Spleen (tissue), 7 donors: ENCODE measurements around the gene ASAP2.

Experiments used
- POLR2A ChIP-seq, 3 donors: fragments of 450-650 bp; IDR thresholded peaks; one replicate each; pipeline ENCODE4 v1.5.1; 2017; ENCODE audit warnings: antibody characterized with exemption in 3 of 3, mild to moderate bottlenecking in 1 of 3
- POLR2AphosphoS5 ChIP-seq, 3 donors: sonication (generic); formaldehyde crosslinking; IDR thresholded peaks; one replicate each; pipeline ENCODE4 v1.5.1; 2017; ENCODE audit warnings: antibody characterized with exemption in 3 of 3
- TF ChIP-seq, protein P1 (sequence below), 11 experiments: fragments of 200-600 bp in 7 of 11; fragments of 450-650 bp in 4 of 11; sonication (generic) in 4 of 11; IDR thresholded peaks in 8 of 11; conservative IDR thresholded peaks in 3 of 11; 1 replicate in 7 of 11; 2 replicates in 4 of 11; pipeline versions ENCODE4 v1.4.0 to v1.8.0; 2016 to 2021; ENCODE audit warnings: antibody characterized with exemption in 11 of 11, inconsistent platforms in 4 of 11, mild to moderate bottlenecking in 1 of 11
- donor health status: DM: no; HTN: no; CAD: no; lungs with moderate emphysema.
- donor health status: DM: no; HTN: no; CAD: no.
- donor health status: DM: no; HTN: no; CAD: no.

GRCh38 chr2:9213477-9214051 lies 7.0 kb downstream of the ASAP2 start:
- TF ChIP-seq, protein P1, sequence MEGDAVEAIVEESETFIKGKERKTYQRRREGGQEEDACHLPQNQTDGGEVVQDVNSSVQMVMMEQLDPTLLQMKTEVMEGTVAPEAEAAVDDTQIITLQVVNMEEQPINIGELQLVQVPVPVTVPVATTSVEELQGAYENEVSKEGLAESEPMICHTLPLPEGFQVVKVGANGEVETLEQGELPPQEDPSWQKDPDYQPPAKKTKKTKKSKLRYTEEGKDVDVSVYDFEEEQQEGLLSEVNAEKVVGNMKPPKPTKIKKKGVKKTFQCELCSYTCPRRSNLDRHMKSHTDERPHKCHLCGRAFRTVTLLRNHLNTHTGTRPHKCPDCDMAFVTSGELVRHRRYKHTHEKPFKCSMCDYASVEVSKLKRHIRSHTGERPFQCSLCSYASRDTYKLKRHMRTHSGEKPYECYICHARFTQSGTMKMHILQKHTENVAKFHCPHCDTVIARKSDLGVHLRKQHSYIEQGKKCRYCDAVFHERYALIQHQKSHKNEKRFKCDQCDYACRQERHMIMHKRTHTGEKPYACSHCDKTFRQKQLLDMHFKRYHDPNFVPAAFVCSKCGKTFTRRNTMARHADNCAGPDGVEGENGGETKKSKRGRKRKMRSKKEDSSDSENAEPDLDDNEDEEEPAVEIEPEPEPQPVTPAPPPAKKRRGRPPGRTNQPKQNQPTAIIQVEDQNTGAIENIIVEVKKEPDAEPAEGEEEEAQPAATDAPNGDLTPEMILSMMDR (IDR thresholded peaks at IDR 0.05 in 8 of 11, conservative IDR thresholded peaks at IDR 0.05 in 3 of 11): no peak
- TF ChIP-seq POLR2AphosphoS5 (IDR thresholded peaks at IDR 0.05): no peak
- no peak for TF ChIP-seq POLR2A (IDR thresholded peaks at IDR 0.05)
